Neuronal stem cell (in vitro differentiated cells): ENCODE results near the gene GP1BA.

Experiments used
- DNase-seq: peaks from one replicate; pipeline ENCODE4 v3.0.0-alpha.2; 2013; ENCODE audit warnings: low spot score
- H2AFZ ChIP-seq: one replicate; pipeline ENCODE4 v1.6.1; 2013; ENCODE audit warnings: mild to moderate bottlenecking, low read length, inconsistent platforms
- H2AK5ac ChIP-seq: 2 replicates; pipeline ENCODE4 v1.6.1; 2013; ENCODE audit warnings: low read depth, mild to moderate bottlenecking, inconsistent platforms, low read length, moderate library complexity, mixed read lengths
- H2BK120ac ChIP-seq: 2 replicates; pipeline ENCODE4 v1.6.1; 2013; ENCODE audit warnings: low read depth, mild to moderate bottlenecking, inconsistent platforms, low read length, moderate library complexity, mixed read lengths
- H2BK12ac ChIP-seq: one replicate; pipeline ENCODE4 v1.6.1; 2013; ENCODE audit warnings: low read length, inconsistent platforms
- H2BK15ac ChIP-seq: 2 replicates; pipeline ENCODE4 v1.6.1; 2013; ENCODE audit warnings: mild to moderate bottlenecking, low read length, inconsistent platforms, mixed read lengths
- H2BK5ac ChIP-seq: one replicate; pipeline ENCODE4 v1.6.1; 2013; ENCODE audit warnings: inconsistent platforms, mild to moderate bottlenecking, low read length, moderate library complexity
- H3K14ac ChIP-seq: one replicate; pipeline ENCODE4 v1.6.1; 2013; ENCODE audit warnings: low read length, inconsistent platforms
- H3K18ac ChIP-seq: 2 replicates; pipeline ENCODE4 v1.6.1; 2013; ENCODE audit warnings: low read length, inconsistent platforms
- H3K23ac ChIP-seq: 2 replicates; pipeline ENCODE4 v1.6.1; 2013; ENCODE audit warnings: low read depth, mild to moderate bottlenecking, mixed read lengths, low read length, inconsistent platforms; ENCODE audit not compliant: poor library complexity
- H3K27ac ChIP-seq: replicated peaks from 3 replicates; pipeline ENCODE4 v1.5.1; 2013; ENCODE audit warnings: low read length, inconsistent platforms
- H3K27me3 ChIP-seq, 3 experiments: 2 replicates each; pipeline ENCODE4 v1.6.1; 2013; ENCODE audit warnings: low read length in 3 of 3, mild to moderate bottlenecking in 2 of 3, inconsistent platforms in 1 of 3, low read depth in 1 of 3, mixed read lengths in 1 of 3, moderate library complexity in 1 of 3; ENCODE audit not compliant: control insufficient read depth in 3 of 3, insufficient read depth in 3 of 3
- H3K36me3 ChIP-seq, 2 donors: replicated peaks in 1 of 2; 2 replicates each; pipeline ENCODE4 v1.6.1; 2013; ENCODE audit warnings: low read length in 2 of 2; ENCODE audit not compliant: control insufficient read depth in 2 of 2, insufficient read depth in 2 of 2
- H3K4ac ChIP-seq: 2 replicates; pipeline ENCODE4 v1.6.1; 2013; ENCODE audit warnings: inconsistent platforms, mild to moderate bottlenecking, low read length, moderate library complexity
- H3K4me1 ChIP-seq, 2 donors: 1 replicate in 1 of 2; 2 replicates in 1 of 2; pipeline ENCODE4 v1.6.1; 2013; ENCODE audit warnings: low read length in 2 of 2, low read depth in 1 of 2; ENCODE audit not compliant: control insufficient read depth in 2 of 2, insufficient read depth in 1 of 2
- H3K4me2 ChIP-seq: one replicate; pipeline ENCODE4 v1.6.1; 2013; ENCODE audit warnings: mild to moderate bottlenecking, low read length, inconsistent platforms; ENCODE audit not compliant: insufficient read depth, poor library complexity, severe bottlenecking
- H3K4me3 ChIP-seq, 2 donors: 2 replicates each; pipeline ENCODE4 v1.5.1; 2013; ENCODE audit warnings: low read length in 2 of 2, mild to moderate bottlenecking in 2 of 2, inconsistent platforms in 1 of 2, moderate library complexity in 1 of 2
- H3K79me1 ChIP-seq: one replicate; pipeline ENCODE4 v1.6.1; 2013; ENCODE audit warnings: low read depth, mild to moderate bottlenecking, inconsistent platforms, low read length, moderate library complexity
- H3K9ac ChIP-seq: one replicate; pipeline ENCODE4 v1.6.1; 2013; ENCODE audit warnings: mild to moderate bottlenecking, low read depth, low read length, inconsistent platforms; ENCODE audit not compliant: poor library complexity
- H3K9me3 ChIP-seq, 2 donors: replicated peaks in 1 of 2; 2 replicates each; pipeline versions ENCODE3 to v1.6.1; 2013; ENCODE audit warnings: low read length in 2 of 2, mild to moderate bottlenecking in 2 of 2, inconsistent platforms in 1 of 2, low read depth in 1 of 2, mixed read lengths in 1 of 2, moderate library complexity in 1 of 2; ENCODE audit not compliant: control insufficient read depth in 2 of 2, insufficient read depth in 1 of 2
- H4K8ac ChIP-seq: one replicate; pipeline ENCODE4 v1.6.1; 2013; ENCODE audit warnings: low read depth, mild to moderate bottlenecking, inconsistent platforms, low read length, moderate library complexity
- H4K91ac ChIP-seq: one replicate; pipeline ENCODE4 v1.6.1; 2013; ENCODE audit warnings: low read length, low read depth, mild to moderate bottlenecking, inconsistent platforms; ENCODE audit not compliant: poor library complexity
- whole genome bisulfite sequencing, 2 donors: extraction: QIAGEN DNeasy Blood & Tissue Kit; methylation state at CpG; one replicate each; pipeline ENCODE4 v1.1.7; 2013; ENCODE audit warnings: missing lambda C conversion rate in 2 of 2, mixed read lengths in 1 of 2; ENCODE audit not compliant: insufficient read length in 2 of 2, insufficient replicate concordance in 1 of 2; ENCODE audit errors: extremely low coverage in 2 of 2; 5-methylcytosine and 5-hydroxymethylcytosine counted together

The GP1BA gene

GRCh38 chr17:4947010-4947410 is 14.9 kb downstream of the GP1BA start:
- H2BK5ac ChIP-seq, result no peak overlapping the region
- no peak overlapping the region for H2BK120ac ChIP-seq
- no peak overlapping the region for H2BK12ac ChIP-seq
- H3K4me1 ChIP-seq, result peaks cover 18 to 22% of the 10 kb centered on the region in 2 donors
- H3K14ac ChIP-seq, result no peak overlapping the region
- H3K18ac ChIP-seq, result no peak overlapping the region
- peaks cover 38 to 51% of the 10 kb centered on the region in 2 donors for H3K36me3 ChIP-seq
- WGBS, 2 donors, result no CpG with 5 or more reads among the region's 7 CpGs
- no peak for DNase-seq
- H3K23ac ChIP-seq, result no peak overlapping the region
- no peak overlapping the region for H2BK15ac ChIP-seq
- no peaks in the 10 kb centered on the region for H3K27me3 ChIP-seq
- H3K4ac ChIP-seq, result no peak overlapping the region
- no peak overlapping the region for H2AFZ ChIP-seq
- H3K9me3 ChIP-seq, result no peaks in the 10 kb centered on the region
- peak overlapping the region; percentile 71 for H3K4me2 ChIP-seq
- H2AK5ac ChIP-seq, result no peak overlapping the region
- H3K4me3 ChIP-seq, result peak overlapping the region; percentile 75 to 100
- no peak overlapping the region for H3K9ac ChIP-seq
- no peak overlapping the region for H4K91ac ChIP-seq
- no peak overlapping the region for H4K8ac ChIP-seq
- H3K27ac ChIP-seq, result peak overlapping the region; percentile 66
- peaks cover 9% of the 10 kb centered on the region for H3K79me1 ChIP-seq

GRCh38 chr17:4947411-4948165 is 15.5 kb downstream of the GP1BA start:
- peak overlapping the region; percentile 98 for H3K14ac ChIP-seq
- H2BK12ac ChIP-seq, result peak overlapping the region; percentile 99
- H3K4me3 ChIP-seq, result peak overlapping the region; percentile 100
- H2BK120ac ChIP-seq, result peak overlapping the region; percentile 95
- peak overlapping the region; percentile 96 for H2BK15ac ChIP-seq
- peak overlapping the region; percentile 100 for H3K9ac ChIP-seq
- peak overlapping the region; percentile 88 for H4K91ac ChIP-seq
- peak overlapping the region; percentile 84 for H3K27ac ChIP-seq
- no CpG with 5 or more reads among the region's 56 CpGs for WGBS, 2 donors
- peak overlapping the region; percentile 88 for H4K8ac ChIP-seq
- peaks cover 9% of the 10 kb centered on the region for H3K79me1 ChIP-seq
- peak; percentile 59 for DNase-seq
- peak overlapping the region; percentile 98 for H2AK5ac ChIP-seq
- H3K4me1 ChIP-seq, result peaks cover 18 to 22% of the 10 kb centered on the region in 2 donors
- H3K4me2 ChIP-seq, result peak overlapping the region; percentile 95
- H2AFZ ChIP-seq, result peak overlapping the region; percentile 91
- peak overlapping the region; percentile 99 for H3K23ac ChIP-seq
- H3K4ac ChIP-seq, result peak overlapping the region; percentile 94
- H3K36me3 ChIP-seq, result peaks cover 34 to 45% of the 10 kb centered on the region in 2 donors
- no peaks in the 10 kb centered on the region for H3K27me3 ChIP-seq
- H3K18ac ChIP-seq, result peak overlapping the region; percentile 100
- peak overlapping the region; percentile 98 for H2BK5ac ChIP-seq
- no peaks in the 10 kb centered on the region for H3K9me3 ChIP-seq

- H4K8ac ChIP-seq, result peak within 1 kb of the TSS; percentile 88
- peak within 1 kb of the TSS; percentile 100 for H3K27ac ChIP-seq
- peak within 1 kb of the TSS; percentile 99 for H3K23ac ChIP-seq
- H3K27me3 ChIP-seq, result no peaks in the 10 kb centered on the region
- H2BK12ac ChIP-seq, result peak within 1 kb of the TSS; percentile 99
- H3K36me3 ChIP-seq, result peaks cover 26 to 38% of the 10 kb centered on the region in 2 donors
- peak within 1 kb of the TSS; percentile 94 for H3K4ac ChIP-seq
- peak within 1 kb of the TSS; percentile 100 for H3K18ac ChIP-seq
- H3K4me3 ChIP-seq, result peak within 1 kb of the TSS; percentile 100
- H4K91ac ChIP-seq, result peak within 1 kb of the TSS; percentile 88
- peak within 1 kb of the TSS; percentile 100 for H2BK5ac ChIP-seq
- peak; percentile 82 for DNase-seq
- peak within 1 kb of the TSS; percentile 100 for H3K9ac ChIP-seq
- peak within 1 kb of the TSS; percentile 91 for H2AFZ ChIP-seq
- H3K4me2 ChIP-seq, result peak within 1 kb of the TSS; percentile 95
- H3K4me1 ChIP-seq, result peaks cover 18 to 22% of the 10 kb centered on the region in 2 donors
- H3K9me3 ChIP-seq, result no peaks in the 10 kb centered on the region
- peak within 1 kb of the TSS; percentile 96 for H2BK15ac ChIP-seq
- peaks cover 6% of the 10 kb centered on the region for H3K79me1 ChIP-seq
- peak within 1 kb of the TSS; percentile 98 for H2AK5ac ChIP-seq
- peak within 1 kb of the TSS; percentile 98 for H3K14ac ChIP-seq
- H2BK120ac ChIP-seq, result peak within 1 kb of the TSS; percentile 95
- WGBS, 2 donors, result no CpG with 5 or more reads among the region's 59 CpGs
Measured at GRCh38 chr17:4948166-4948930, 16.3 kb downstream of the GP1BA start, which contains the start of gene PFN1. Gene PFN1 (minus strand): TSS chr17:4948530. CDS start chr17:4948394, 136 bp downstream.

- no CpG with 5 or more reads among the region's 40 CpGs for WGBS, 2 donors
- Histone ChIP-seq H3K23ac (peak overlapping the region; percentile 89), H2BK15ac (no peak overlapping the region), H2BK12ac (no peak overlapping the region), H3K79me1 (peaks cover 6% of the 10 kb centered on the region), H2AK5ac (peak overlapping the region; percentile 88), H3K4ac (no peak overlapping the region), H3K4me3 (peak overlapping the region; percentile 84 to 100), H3K14ac (no peak overlapping the region), H3K9me3 (no peaks in the 10 kb centered on the region), H3K4me1 (peaks cover 18 to 22% of the 10 kb centered on the region in 2 donors), H3K18ac (peak overlapping the region; percentile 93), H4K91ac (no peak overlapping the region), H3K27me3 (no peaks in the 10 kb centered on the region), H2AFZ (peak overlapping the region; percentile 91), H3K9ac (peak overlapping the region; percentile 32), H3K4me2 (peak overlapping the region; percentile 95), H2BK5ac (peak overlapping the region; percentile 100), H2BK120ac (no peak overlapping the region), H4K8ac (no peak overlapping the region), H3K36me3 (peaks cover 23 to 32% of the 10 kb centered on the region in 2 donors), H3K27ac (peak overlapping the region; percentile 100)
- DNase-seq, result peak; percentile 88
Measured at GRCh38 chr17:4948931-4949320, 16.8 kb downstream of the GP1BA start.
